Activated naive CD8-positive, alpha-beta T cell treated with anti-CD3 and anti-CD28 coated beads, Interleukin-2, amount 10 ng/mL, durations not matched to agents 7 days and 5 days (primary cell): Measurements from ENCODE around the gene PAX5. TPM values are rescaled to one million over a fixed set of nuclear protein-coding genes. Genes with fewer than 3 reads are reported as not detected.
A peak's percentile ranks its signal among the peaks of the same experiment; 100 is the strongest.

Experiments
- ATAC-seq: fragments of 150-1000 bp; cut with Tn5 transposase; one replicate; pipeline ENCODE4 v1.10.0; 2021; ENCODE audit warnings: low read depth, moderate library complexity
- POLR2A ChIA-PET: fragments of 350-600 bp; sonication (Branson Sonifier 250); formaldehyde crosslinking; loops from one replicate; lab custom pipeline; 2021; ENCODE audit warnings: antibody characterized with exemption; lab: Charles Lee
- DNase-seq: peaks from one replicate; pipeline ENCODE4 v3.0.0; 2021
- H3K27ac Mint-ChIP-seq: one replicate; pipeline ENCODE4 v1.8.0; 2022; ENCODE audit warnings: mild to moderate bottlenecking, mixed read lengths
- H3K27me3 Mint-ChIP-seq: one replicate; pipeline ENCODE4 v1.8.0; 2022; ENCODE audit warnings: mild to moderate bottlenecking, moderate library complexity, mixed read lengths
- H3K36me3 Mint-ChIP-seq: one replicate; pipeline ENCODE4 v1.8.0; 2021; ENCODE audit warnings: mild to moderate bottlenecking, mixed read lengths
- H3K4me1 Mint-ChIP-seq: one replicate; pipeline ENCODE4 v1.8.0; 2021; ENCODE audit warnings: mixed read lengths
- H3K4me3 Mint-ChIP-seq: one replicate; pipeline ENCODE4 v1.8.0; 2022; ENCODE audit warnings: mild to moderate bottlenecking, moderate library complexity, mixed read lengths
- H3K9me3 Mint-ChIP-seq: one replicate; pipeline ENCODE4 v1.8.0; 2021; ENCODE audit warnings: mixed read lengths
- total RNA-seq, 2 experiments: library from RNA; stranded (reverse); gene quantifications; one replicate each; pipeline ENCODE4 v1.2.3, GENCODE V29; 2021

PAX5 gene
- total RNA-seq, 2 experiments from 2014 or later, result 0.89 to 1.1 TPM

- no peaks in the 10 kb centered on the region for H3K9me3 Mint-ChIP-seq
- peaks cover 43% of the 10 kb centered on the region for H3K27me3 Mint-ChIP-seq
- peaks cover 6% of the 10 kb centered on the region for H3K4me1 Mint-ChIP-seq
- no peak overlapping the region for H3K4me3 Mint-ChIP-seq
- DNase-seq (no peak), ATAC-seq (no peak)
- no peak overlapping the region for H3K27ac Mint-ChIP-seq
- H3K36me3 Mint-ChIP-seq, result no peaks in the 10 kb centered on the region
- POLR2A ChIA-PET, result no interaction called here
Measured at GRCh38 chr9:36999728-37000333, 34.2 kb downstream of the PAX5 start.

- peaks cover 36% of the 10 kb centered on the region for H3K27me3 Mint-ChIP-seq
- DNase-seq (no peak), ATAC-seq (no peak)
- POLR2A ChIA-PET, result no interaction called here
- no peaks in the 10 kb centered on the region for H3K36me3 Mint-ChIP-seq
- H3K9me3 Mint-ChIP-seq, result no peaks in the 10 kb centered on the region
- peaks cover 6% of the 10 kb centered on the region for H3K4me1 Mint-ChIP-seq
- H3K4me3 Mint-ChIP-seq, result no peak overlapping the region
- no peak overlapping the region for H3K27ac Mint-ChIP-seq
Measured at GRCh38 chr9:36997414-36997813, 36.7 kb downstream of the PAX5 start.

- H3K27ac Mint-ChIP-seq, result peak overlapping the region; percentile 17
- H3K4me3 Mint-ChIP-seq, result no peak overlapping the region
- H3K4me1 Mint-ChIP-seq, result peaks cover 6% of the 10 kb centered on the region
- peaks cover 1% of the 10 kb centered on the region for H3K9me3 Mint-ChIP-seq
- POLR2A ChIA-PET, result no interaction called here
- H3K36me3 Mint-ChIP-seq, result no peaks in the 10 kb centered on the region
- ATAC-seq, result no peak
- no peak for DNase-seq
- H3K27me3 Mint-ChIP-seq, result peaks cover 32% of the 10 kb centered on the region
Measured at GRCh38 chr9:36996706-36997086, 37.4 kb downstream of the PAX5 start.

- peak; percentile 73 for DNase-seq
- Mint-ChIP-seq H3K27me3 (peaks cover 30% of the 10 kb centered on the region), H3K4me3 (peak overlapping the region; percentile 53), H3K27ac (peak overlapping the region; percentile 31), H3K9me3 (peaks cover 6% of the 10 kb centered on the region), H3K36me3 (peaks cover 1% of the 10 kb centered on the region), H3K4me1 (peaks cover 6% of the 10 kb centered on the region)
- ATAC-seq, result peak; percentile 80
- POLR2A ChIA-PET, result no interaction called here
Measured at GRCh38 chr9:36995927-36996705, 38.0 kb downstream of the PAX5 start.

- Mint-ChIP-seq H3K27ac (no peak overlapping the region), H3K4me3 (no peak overlapping the region), H3K36me3 (peaks cover 6% of the 10 kb centered on the region), H3K4me1 (peaks cover 6% of the 10 kb centered on the region), H3K9me3 (peaks cover 14% of the 10 kb centered on the region), H3K27me3 (peaks cover 38% of the 10 kb centered on the region)
- no peak for DNase-seq
- POLR2A ChIA-PET, result no interaction called here
- no peak for ATAC-seq
Measured at GRCh38 chr9:36993933-36994764, 39.9 kb downstream of the PAX5 start.

GRCh38 chr9:36992501-36993316 is 41.4 kb downstream of the PAX5 start:
- H3K9me3 Mint-ChIP-seq, result peaks cover 18% of the 10 kb centered on the region
- no peak for DNase-seq
- ATAC-seq, result no peak

GRCh38 chr9:36991516-36992134 is 42.4 kb downstream of the PAX5 start:
- H3K9me3 Mint-ChIP-seq, result peaks cover 18% of the 10 kb centered on the region
- H3K27ac Mint-ChIP-seq, result no peak overlapping the region
- peaks cover 60% of the 10 kb centered on the region for H3K27me3 Mint-ChIP-seq
- peaks cover 15% of the 10 kb centered on the region for H3K4me1 Mint-ChIP-seq
- H3K36me3 Mint-ChIP-seq, result peaks cover 6% of the 10 kb centered on the region
- no peak overlapping the region for H3K4me3 Mint-ChIP-seq
- no peak for ATAC-seq
- POLR2A ChIA-PET, result no interaction called here
- DNase-seq, result peak; percentile 65

More at GRCh38 chr9:36992501-36993316, 41.4 kb downstream of the PAX5 start:
- Mint-ChIP-seq H3K4me3 (no peak overlapping the region), H3K27ac (no peak overlapping the region), H3K27me3 (peaks cover 52% of the 10 kb centered on the region), H3K36me3 (peaks cover 6% of the 10 kb centered on the region), H3K4me1 (peaks cover 9% of the 10 kb centered on the region)
- POLR2A ChIA-PET, result no interaction called here

GRCh38 chr9:36988848-36989247 is 45.2 kb downstream of the PAX5 start:
- POLR2A ChIA-PET, result no interaction called here
- ATAC-seq (no peak), DNase-seq (no peak)
- H3K4me3 Mint-ChIP-seq, result no peak overlapping the region
- peaks cover 6% of the 10 kb centered on the region for H3K36me3 Mint-ChIP-seq
- H3K9me3 Mint-ChIP-seq, result peaks cover 18% of the 10 kb centered on the region
- H3K27me3 Mint-ChIP-seq, result peaks cover 75% of the 10 kb centered on the region
- peaks cover 12% of the 10 kb centered on the region for H3K4me1 Mint-ChIP-seq
- no peak overlapping the region for H3K27ac Mint-ChIP-seq

GRCh38 chr9:36987891-36988290 is 46.2 kb downstream of the PAX5 start:
- POLR2A ChIA-PET, result no interaction called here
- ATAC-seq (no peak), DNase-seq (no peak)
- Mint-ChIP-seq H3K36me3 (peaks cover 6% of the 10 kb centered on the region), H3K27me3 (peaks cover 75% of the 10 kb centered on the region), H3K9me3 (peaks cover 18% of the 10 kb centered on the region), H3K4me1 (peaks cover 12% of the 10 kb centered on the region), H3K27ac (no peak overlapping the region), H3K4me3 (peak overlapping the region; percentile 65)

GRCh38 chr9:36987409-36987808 is 46.7 kb downstream of the PAX5 start:
- POLR2A ChIA-PET, result no interaction called here
- ATAC-seq, result no peak
- peak overlapping the region; percentile 65 for H3K4me3 Mint-ChIP-seq
- H3K27ac Mint-ChIP-seq, result no peak overlapping the region
- no peak for DNase-seq
- H3K27me3 Mint-ChIP-seq, result peaks cover 76% of the 10 kb centered on the region
- H3K36me3 Mint-ChIP-seq, result peaks cover 6% of the 10 kb centered on the region
- peaks cover 18% of the 10 kb centered on the region for H3K9me3 Mint-ChIP-seq
- peaks cover 12% of the 10 kb centered on the region for H3K4me1 Mint-ChIP-seq

- Mint-ChIP-seq H3K27me3 (peaks cover 75% of the 10 kb centered on the region), H3K27ac (no peak overlapping the region), H3K36me3 (peaks cover 6% of the 10 kb centered on the region), H3K4me1 (peaks cover 12% of the 10 kb centered on the region), H3K4me3 (peak overlapping the region; percentile 40), H3K9me3 (peaks cover 17% of the 10 kb centered on the region)
- ATAC-seq (no peak), DNase-seq (no peak)
- POLR2A ChIA-PET, result no interaction called here
Measured at GRCh38 chr9:36986468-36987408, 47.3 kb downstream of the PAX5 start.
